Stimulated activated CD4-positive, alpha-beta T cell treated with anti-CD3 and anti-CD28 coated beads, TNF-alpha, amount 100 ng/mL, for 48 hours (primary cell): Measurements from ENCODE around the gene SEZ6L.

Source experiments
- DNase-seq, 3 donors: peaks; one replicate each; pipeline ENCODE4 v3.0.0-alpha.2; 2020; ENCODE audit warnings: low read depth in 3 of 3

SEZ6L gene

GRCh38 chr22:26174280-26174679, 5.0 kb downstream of the SEZ6L start:
- DNase-seq, result no peak

GRCh38 chr22:26182723-26183122, 13.5 kb downstream of the SEZ6L start:
- DNase-seq, result no peak

- no peak for DNase-seq
Measured at GRCh38 chr22:26185190-26185589, 15.9 kb downstream of the SEZ6L start.

- no peak for DNase-seq
Measured at GRCh38 chr22:26188341-26188740, 19.1 kb downstream of the SEZ6L start.

GRCh38 chr22:26194313-26194712, 25.1 kb downstream of the SEZ6L start:
- no peak for DNase-seq

- DNase-seq, result no peak
Measured at GRCh38 chr22:26194877-26195276, 25.6 kb downstream of the SEZ6L start.

- DNase-seq, result no peak
Measured at GRCh38 chr22:26196657-26197056, 27.4 kb downstream of the SEZ6L start.

- DNase-seq, result no peak
Measured at GRCh38 chr22:26197425-26197824, 28.2 kb downstream of the SEZ6L start.

- DNase-seq, result no peak
Measured at GRCh38 chr22:26199665-26200064, 30.4 kb downstream of the SEZ6L start.

- no peak for DNase-seq
Measured at GRCh38 chr22:26202280-26202924, 33.1 kb downstream of the SEZ6L start.

- DNase-seq, result no peak
Measured at GRCh38 chr22:26205494-26205893, 36.2 kb downstream of the SEZ6L start.

GRCh38 chr22:26210334-26210733, 41.1 kb downstream of the SEZ6L start:
- DNase-seq, result no peak

GRCh38 chr22:26213826-26214225, 44.6 kb downstream of the SEZ6L start:
- DNase-seq, result no peak

GRCh38 chr22:26214466-26214865, 45.2 kb downstream of the SEZ6L start:
- DNase-seq, result no peak

- DNase-seq, result no peak
Measured at GRCh38 chr22:26215736-26216135, 46.5 kb downstream of the SEZ6L start.

GRCh38 chr22:26225207-26225606, 55.9 kb downstream of the SEZ6L start:
- no peak for DNase-seq

- no peak for DNase-seq
Measured at GRCh38 chr22:26226538-26227297, 57.5 kb downstream of the SEZ6L start.

- no peak for DNase-seq
Measured at GRCh38 chr22:26229910-26230309, 60.6 kb downstream of the SEZ6L start.

- DNase-seq, result no peak
Measured at GRCh38 chr22:26234296-26234695, 65.0 kb downstream of the SEZ6L start.

GRCh38 chr22:26235792-26236487, 66.7 kb downstream of the SEZ6L start:
- no peak for DNase-seq

GRCh38 chr22:26236991-26237390, 67.7 kb downstream of the SEZ6L start:
- no peak for DNase-seq

- no peak for DNase-seq
Measured at GRCh38 chr22:26238596-26238995, 69.3 kb downstream of the SEZ6L start.

GRCh38 chr22:26239581-26239980, 70.3 kb downstream of the SEZ6L start:
- no peak for DNase-seq
